Mucosa of rectum (tissue), 2 donors: Measurements from ENCODE around the gene COL23A1.

Experiments
- H3K27ac ChIP-seq, 2 donors: one replicate each; pipeline ENCODE4 v1.7.0; 2013; ENCODE audit warnings: inconsistent platforms in 2 of 2, low read depth in 2 of 2, low read length in 2 of 2
- H3K27me3 ChIP-seq, 2 donors: one replicate each; pipeline ENCODE4 v1.7.0; 2013; ENCODE audit warnings: low read length in 2 of 2; ENCODE audit not compliant: control insufficient read depth in 2 of 2, insufficient read depth in 2 of 2
- H3K36me3 ChIP-seq, 2 donors: one replicate each; pipeline ENCODE4 v1.7.0; 2013; ENCODE audit warnings: low read length in 2 of 2; ENCODE audit not compliant: control insufficient read depth in 2 of 2, insufficient read depth in 2 of 2
- H3K4me1 ChIP-seq, 2 donors: one replicate each; pipeline ENCODE4 v1.7.0; 2013; ENCODE audit warnings: low read length in 2 of 2, mild to moderate bottlenecking in 1 of 2; ENCODE audit not compliant: control insufficient read depth in 2 of 2, insufficient read depth in 2 of 2
- H3K4me3 ChIP-seq, 2 donors: one replicate each; pipeline ENCODE4 v1.7.0; 2013; ENCODE audit warnings: low read length in 2 of 2
- H3K9ac ChIP-seq, 2 donors: one replicate each; pipeline ENCODE4 v1.7.0; 2013; ENCODE audit warnings: low read length in 2 of 2, low read depth in 1 of 2, mild to moderate bottlenecking in 1 of 2
- H3K9me3 ChIP-seq, 2 donors: one replicate each; pipeline ENCODE4 v1.7.0; 2013; ENCODE audit warnings: low read length in 2 of 2; ENCODE audit not compliant: control insufficient read depth in 2 of 2
- donor health status: healthy.
- donor health status: Normal muscosa, but diverticular disease.

The COL23A1 gene

GRCh38 chr5:178577944-178578343 lies 12.2 kb downstream of the COL23A1 start:
- H3K4me3 ChIP-seq, result no peak overlapping the region
- no peak overlapping the region for H3K27ac ChIP-seq
- H3K36me3 ChIP-seq, result no peaks in the 10 kb centered on the region
- H3K9me3 ChIP-seq, result no peaks in the 10 kb centered on the region
- H3K9ac ChIP-seq, result no peak overlapping the region
- peaks cover 0 to 3% of the 10 kb centered on the region in 2 donors for H3K27me3 ChIP-seq
- H3K4me1 ChIP-seq, result no peaks in the 10 kb centered on the region

- H3K9me3 ChIP-seq, result no peaks in the 10 kb centered on the region
- H3K4me3 ChIP-seq, result no peak overlapping the region
- no peaks in the 10 kb centered on the region for H3K4me1 ChIP-seq
- no peaks in the 10 kb centered on the region for H3K36me3 ChIP-seq
- peaks cover 0 to 3% of the 10 kb centered on the region in 2 donors for H3K27me3 ChIP-seq
- H3K9ac ChIP-seq, result no peak overlapping the region
- no peak overlapping the region for H3K27ac ChIP-seq
Observed at GRCh38 chr5:178577376-178577839, 12.8 kb downstream of the COL23A1 start.

GRCh38 chr5:178576591-178577351 lies 13.4 kb downstream of the COL23A1 start:
- H3K4me1 ChIP-seq, result no peaks in the 10 kb centered on the region
- no peaks in the 10 kb centered on the region for H3K36me3 ChIP-seq
- H3K9me3 ChIP-seq, result no peaks in the 10 kb centered on the region
- H3K4me3 ChIP-seq, result no peak overlapping the region
- no peak overlapping the region for H3K27ac ChIP-seq
- no peak overlapping the region for H3K9ac ChIP-seq
- H3K27me3 ChIP-seq, result peaks cover 0 to 3% of the 10 kb centered on the region in 2 donors

GRCh38 chr5:178573216-178573615 lies 17.0 kb downstream of the COL23A1 start:
- peaks cover 0 to 3% of the 10 kb centered on the region in 2 donors for H3K27me3 ChIP-seq
- no peaks in the 10 kb centered on the region for H3K9me3 ChIP-seq
- H3K4me1 ChIP-seq, result no peaks in the 10 kb centered on the region
- no peaks in the 10 kb centered on the region for H3K36me3 ChIP-seq
- H3K27ac ChIP-seq, result no peak overlapping the region
- no peak overlapping the region for H3K4me3 ChIP-seq
- H3K9ac ChIP-seq, result no peak overlapping the region

- H3K9ac ChIP-seq, result no peak overlapping the region
- no peaks in the 10 kb centered on the region for H3K36me3 ChIP-seq
- H3K27me3 ChIP-seq, result no peaks in the 10 kb centered on the region
- H3K9me3 ChIP-seq, result no peaks in the 10 kb centered on the region
- H3K4me1 ChIP-seq, result no peaks in the 10 kb centered on the region
- H3K27ac ChIP-seq, result no peak overlapping the region
- no peak overlapping the region for H3K4me3 ChIP-seq
Observed at GRCh38 chr5:178572617-178573016, 17.6 kb downstream of the COL23A1 start.

GRCh38 chr5:178569485-178569884 lies 20.7 kb downstream of the COL23A1 start:
- no peak overlapping the region for H3K27ac ChIP-seq

GRCh38 chr5:178564811-178565550 lies 25.2 kb downstream of the COL23A1 start:
- H3K9ac ChIP-seq, result no peak overlapping the region
- no peaks in the 10 kb centered on the region for H3K9me3 ChIP-seq
- H3K27ac ChIP-seq, result no peak overlapping the region
- H3K4me3 ChIP-seq, result no peak overlapping the region
- H3K27me3 ChIP-seq, result no peaks in the 10 kb centered on the region
- no peaks in the 10 kb centered on the region for H3K36me3 ChIP-seq
- H3K4me1 ChIP-seq, result no peaks in the 10 kb centered on the region

More at GRCh38 chr5:178569485-178569884, 20.7 kb downstream of the COL23A1 start:
- Histone ChIP-seq H3K4me3 (no peak overlapping the region), H3K27me3 (no peaks in the 10 kb centered on the region), H3K9me3 (no peaks in the 10 kb centered on the region), H3K4me1 (no peaks in the 10 kb centered on the region), H3K36me3 (no peaks in the 10 kb centered on the region), H3K9ac (no peak overlapping the region)

- no peaks in the 10 kb centered on the region for H3K4me1 ChIP-seq
- no peaks in the 10 kb centered on the region for H3K27me3 ChIP-seq
- H3K4me3 ChIP-seq, result no peak overlapping the region
- no peaks in the 10 kb centered on the region for H3K36me3 ChIP-seq
- no peaks in the 10 kb centered on the region for H3K9me3 ChIP-seq
- H3K27ac ChIP-seq, result no peak overlapping the region
- H3K9ac ChIP-seq, result no peak overlapping the region
Observed at GRCh38 chr5:178564397-178564796, 25.8 kb downstream of the COL23A1 start.

GRCh38 chr5:178563621-178564020 lies 26.6 kb downstream of the COL23A1 start:
- H3K27ac ChIP-seq, result no peak overlapping the region
- H3K4me3 ChIP-seq, result no peak overlapping the region
- no peaks in the 10 kb centered on the region for H3K4me1 ChIP-seq
- no peaks in the 10 kb centered on the region for H3K27me3 ChIP-seq
- H3K9ac ChIP-seq, result no peak overlapping the region
- no peaks in the 10 kb centered on the region for H3K36me3 ChIP-seq
- no peaks in the 10 kb centered on the region for H3K9me3 ChIP-seq

- Histone ChIP-seq H3K9ac (no peak overlapping the region), H3K27me3 (no peaks in the 10 kb centered on the region), H3K4me3 (no peak overlapping the region), H3K36me3 (no peaks in the 10 kb centered on the region), H3K4me1 (no peaks in the 10 kb centered on the region), H3K27ac (no peak overlapping the region), H3K9me3 (no peaks in the 10 kb centered on the region)
Observed at GRCh38 chr5:178561746-178562264, 28.4 kb downstream of the COL23A1 start.
